HFF-Myc (cell line): ENCODE results near the gene SLC25A26.
A peak's percentile ranks its signal among the peaks of the same experiment; 100 is the strongest.

ENCODE experiments used
- DNase-seq: peaks from one replicate; pipeline ENCODE4 v3.0.0-alpha.2; 2011; ENCODE audit warnings: low read depth; ENCODE audit errors: extremely low read depth
- H3K4me3 ChIP-seq: replicated peaks from 2 replicates; pipeline ENCODE4 v1.5.1; 2011; ENCODE audit warnings: low read depth, mild to moderate bottlenecking, control low read depth, low read length
- CTCF ChIP-seq: IDR thresholded peaks from 2 replicates; pipeline ENCODE4 v1.5.1; 2012; ENCODE audit warnings: mild to moderate bottlenecking, low read depth, low read length, control low read depth; ENCODE audit errors: missing control alignments

Gene SLC25A26

GRCh38 chr3:66182246-66182645, 38.6 kb upstream of the SLC25A26 start:
- no peak for TF ChIP-seq CTCF
- no peak for DNase-seq
- H3K4me3 ChIP-seq: no peak overlapping the region

DNA sequence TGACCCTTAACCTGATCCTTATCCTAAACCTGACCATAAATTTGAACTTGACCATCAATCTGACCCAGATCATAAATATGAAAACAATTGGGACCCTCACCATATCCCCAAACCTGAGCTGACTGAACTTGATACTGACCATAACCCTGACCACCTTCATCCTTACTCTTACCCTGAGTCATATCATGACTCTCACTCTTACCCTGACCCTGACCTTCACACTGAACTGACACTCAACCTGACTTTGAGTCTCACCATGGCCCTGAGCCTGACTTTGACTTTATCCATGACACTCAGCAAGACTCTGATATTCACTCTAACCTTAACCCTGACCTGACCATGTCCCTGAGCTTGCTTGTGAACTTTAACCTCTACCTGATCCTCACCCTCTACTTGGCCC, 34.3 kb upstream of the SLC25A26 start:
- no peak for TF ChIP-seq CTCF
- H3K4me3 ChIP-seq: no peak overlapping the region
- no peak for DNase-seq

- TF ChIP-seq CTCF: peak; percentile 48
- peak overlapping the region; percentile 26 for H3K4me3 ChIP-seq
- peak; percentile 39 for DNase-seq
Observed at GRCh38 chr3:66195347-66195783, 25.4 kb upstream of the SLC25A26 start.

DNA sequence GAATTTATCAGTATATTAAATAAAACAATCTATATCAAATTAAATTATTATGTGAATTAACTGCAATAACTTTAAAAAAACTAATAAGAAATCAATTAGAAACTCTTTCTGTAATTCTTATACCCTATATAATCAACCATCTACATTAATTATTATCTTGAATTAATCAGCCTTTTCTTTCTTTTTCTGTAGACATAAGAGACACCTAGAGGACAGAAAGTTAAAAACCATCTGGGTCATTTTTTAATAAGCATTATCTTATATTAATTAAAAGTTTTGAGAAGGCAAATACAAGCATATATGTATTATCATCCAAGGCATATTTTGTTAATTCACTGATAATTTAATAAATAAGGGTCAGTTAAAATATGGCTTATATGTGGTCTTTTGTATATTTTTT, 24.2 kb upstream of the SLC25A26 start:
- DNase-seq: no peak
- no peak overlapping the region for H3K4me3 ChIP-seq
- TF ChIP-seq CTCF: no peak

DNA sequence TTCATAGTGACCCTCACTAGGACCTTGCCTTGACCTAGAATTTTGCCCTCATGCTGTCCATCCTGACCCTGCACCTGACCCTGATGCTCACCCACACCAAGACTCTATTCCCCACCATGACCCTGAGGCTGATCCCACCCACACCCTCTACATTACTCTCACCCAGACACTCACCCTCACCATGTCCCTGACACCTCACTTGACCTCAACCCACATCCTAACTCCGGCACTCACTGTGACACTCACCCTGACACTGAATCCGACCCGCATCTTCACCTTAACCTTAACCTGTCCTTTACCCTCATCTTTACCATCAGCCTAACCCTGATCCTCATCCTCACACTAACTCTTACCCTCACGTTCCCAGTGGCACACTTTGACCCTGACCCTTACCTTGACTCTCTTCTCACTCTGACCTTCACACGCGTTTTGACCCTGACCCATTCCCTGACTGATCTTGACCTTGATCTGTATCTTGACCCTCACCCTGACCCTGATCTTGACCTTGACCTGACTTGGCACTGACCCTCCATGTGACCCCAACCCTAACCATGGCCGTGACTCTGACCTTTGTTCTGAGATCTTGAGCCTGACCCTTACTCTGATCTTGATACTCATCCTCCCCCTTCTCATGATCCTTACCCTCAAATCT, 22.2 kb upstream of the SLC25A26 start:
- no peak for TF ChIP-seq CTCF
- H3K4me3 ChIP-seq: no peak overlapping the region
- no peak for DNase-seq

DNA sequence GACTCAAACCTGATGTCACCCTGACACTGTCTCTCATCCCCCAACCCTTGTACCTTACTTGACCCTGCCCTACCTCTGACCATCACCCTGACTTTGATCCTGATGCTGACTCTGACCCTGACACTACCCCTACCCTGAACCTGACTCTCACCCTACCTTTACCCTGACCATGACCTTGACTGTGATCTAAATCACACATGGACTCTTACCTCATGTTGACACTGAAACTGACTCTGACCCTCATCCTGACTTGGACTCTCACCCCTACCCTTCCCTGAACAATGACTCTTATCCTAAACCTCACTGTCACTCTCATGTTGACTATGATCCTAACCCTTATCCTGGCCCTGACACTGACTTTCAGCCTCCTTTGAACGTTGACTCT, 21.7 kb upstream of the SLC25A26 start:
- no peak for DNase-seq
- no peak for TF ChIP-seq CTCF
- H3K4me3 ChIP-seq: no peak overlapping the region

- H3K4me3 ChIP-seq: no peak overlapping the region
- DNase-seq: no peak
- TF ChIP-seq CTCF: no peak
Observed at GRCh38 chr3:66200147-66200546, 20.7 kb upstream of the SLC25A26 start.
